ENCODE data around the gene GALNT8.

Gene GALNT8

DNA sequence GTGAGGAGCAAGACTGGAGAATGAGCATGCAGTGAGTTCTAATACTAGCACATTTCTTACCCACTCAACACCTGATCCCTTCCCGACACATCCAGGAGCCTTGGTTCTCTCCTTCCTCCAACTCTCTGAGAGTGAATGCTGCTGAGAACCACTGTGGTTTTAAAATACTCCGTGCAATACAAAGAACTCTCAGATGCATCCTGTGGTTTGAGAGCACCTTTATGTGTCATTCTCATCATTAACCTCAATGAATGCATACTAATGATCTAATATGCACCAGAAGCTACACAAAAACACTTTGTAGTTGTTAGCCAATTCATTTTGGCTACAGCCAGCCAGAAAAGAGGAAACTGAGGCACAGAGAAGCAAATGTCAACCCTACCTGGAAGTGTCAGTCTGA lies 87.6 kb downstream of the GALNT8 start:
- no peak for TF ChIP-seq SIN3A (IDR thresholded peaks at IDR 0.05; ENCODE audit: borderline replicate concordance, insufficient read depth, low read length)
- no peak for TF ChIP-seq TAF1 (IDR thresholded peaks at IDR 0.05; ENCODE audit: borderline replicate concordance, insufficient read depth, low read length)
- no peak for TF ChIP-seq POLR2AphosphoS5 (IDR thresholded peaks at IDR 0.05; ENCODE audit: low read depth, low read length)
- TF ChIP-seq, protein P1, sequence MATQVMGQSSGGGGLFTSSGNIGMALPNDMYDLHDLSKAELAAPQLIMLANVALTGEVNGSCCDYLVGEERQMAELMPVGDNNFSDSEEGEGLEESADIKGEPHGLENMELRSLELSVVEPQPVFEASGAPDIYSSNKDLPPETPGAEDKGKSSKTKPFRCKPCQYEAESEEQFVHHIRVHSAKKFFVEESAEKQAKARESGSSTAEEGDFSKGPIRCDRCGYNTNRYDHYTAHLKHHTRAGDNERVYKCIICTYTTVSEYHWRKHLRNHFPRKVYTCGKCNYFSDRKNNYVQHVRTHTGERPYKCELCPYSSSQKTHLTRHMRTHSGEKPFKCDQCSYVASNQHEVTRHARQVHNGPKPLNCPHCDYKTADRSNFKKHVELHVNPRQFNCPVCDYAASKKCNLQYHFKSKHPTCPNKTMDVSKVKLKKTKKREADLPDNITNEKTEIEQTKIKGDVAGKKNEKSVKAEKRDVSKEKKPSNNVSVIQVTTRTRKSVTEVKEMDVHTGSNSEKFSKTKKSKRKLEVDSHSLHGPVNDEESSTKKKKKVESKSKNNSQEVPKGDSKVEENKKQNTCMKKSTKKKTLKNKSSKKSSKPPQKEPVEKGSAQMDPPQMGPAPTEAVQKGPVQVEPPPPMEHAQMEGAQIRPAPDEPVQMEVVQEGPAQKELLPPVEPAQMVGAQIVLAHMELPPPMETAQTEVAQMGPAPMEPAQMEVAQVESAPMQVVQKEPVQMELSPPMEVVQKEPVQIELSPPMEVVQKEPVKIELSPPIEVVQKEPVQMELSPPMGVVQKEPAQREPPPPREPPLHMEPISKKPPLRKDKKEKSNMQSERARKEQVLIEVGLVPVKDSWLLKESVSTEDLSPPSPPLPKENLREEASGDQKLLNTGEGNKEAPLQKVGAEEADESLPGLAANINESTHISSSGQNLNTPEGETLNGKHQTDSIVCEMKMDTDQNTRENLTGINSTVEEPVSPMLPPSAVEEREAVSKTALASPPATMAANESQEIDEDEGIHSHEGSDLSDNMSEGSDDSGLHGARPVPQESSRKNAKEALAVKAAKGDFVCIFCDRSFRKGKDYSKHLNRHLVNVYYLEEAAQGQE (IDR thresholded peaks at IDR 0.05; ENCODE audit: insufficient read depth in 1 of 2, low read depth in 2 of 2, low read length in 2 of 2) = no peak
- TF ChIP-seq FOXP2 (optimal IDR thresholded peaks at IDR 0.05; ENCODE audit: borderline replicate concordance, extremely low read depth, extremely low read length, insufficient read depth) = no peak

DNA sequence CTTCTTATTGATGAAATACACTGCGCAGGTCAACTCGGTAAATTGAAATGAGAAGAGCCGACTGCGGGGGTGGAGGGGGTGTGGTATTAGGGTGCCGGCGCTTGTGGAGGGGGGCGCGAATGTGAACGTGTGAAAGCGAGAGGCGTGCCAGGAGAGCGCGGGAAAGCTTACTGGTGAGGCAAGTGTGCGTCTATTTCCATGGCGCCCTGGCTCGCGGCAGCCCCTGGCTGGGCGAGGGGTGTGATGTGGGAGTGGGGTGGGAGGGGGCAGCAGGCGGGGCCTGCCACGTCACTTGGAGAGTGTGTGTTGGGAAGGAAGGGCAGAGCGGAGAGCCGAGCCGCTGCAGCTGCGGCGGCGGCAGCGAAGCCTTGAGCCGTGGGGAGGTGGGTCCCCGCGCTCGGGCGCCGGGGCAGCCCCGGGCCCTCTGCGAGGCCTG lies 88.8 kb downstream of the GALNT8 start:
- TF ChIP-seq TAF1 (IDR thresholded peaks at IDR 0.05; ENCODE audit: borderline replicate concordance, insufficient read depth, low read length) (no peak), FOXP2 (optimal IDR thresholded peaks at IDR 0.05; ENCODE audit: borderline replicate concordance, extremely low read depth, extremely low read length, insufficient read depth) (no peak), SIN3A (IDR thresholded peaks at IDR 0.05; ENCODE audit: borderline replicate concordance, insufficient read depth, low read length) (no peak), POLR2AphosphoS5 (IDR thresholded peaks at IDR 0.05; ENCODE audit: low read depth, low read length) (no peak)
- TF ChIP-seq, protein P1 (IDR thresholded peaks at IDR 0.05; ENCODE audit: insufficient read depth in 1 of 2, low read depth in 2 of 2, low read length in 2 of 2) = no peak

DNA sequence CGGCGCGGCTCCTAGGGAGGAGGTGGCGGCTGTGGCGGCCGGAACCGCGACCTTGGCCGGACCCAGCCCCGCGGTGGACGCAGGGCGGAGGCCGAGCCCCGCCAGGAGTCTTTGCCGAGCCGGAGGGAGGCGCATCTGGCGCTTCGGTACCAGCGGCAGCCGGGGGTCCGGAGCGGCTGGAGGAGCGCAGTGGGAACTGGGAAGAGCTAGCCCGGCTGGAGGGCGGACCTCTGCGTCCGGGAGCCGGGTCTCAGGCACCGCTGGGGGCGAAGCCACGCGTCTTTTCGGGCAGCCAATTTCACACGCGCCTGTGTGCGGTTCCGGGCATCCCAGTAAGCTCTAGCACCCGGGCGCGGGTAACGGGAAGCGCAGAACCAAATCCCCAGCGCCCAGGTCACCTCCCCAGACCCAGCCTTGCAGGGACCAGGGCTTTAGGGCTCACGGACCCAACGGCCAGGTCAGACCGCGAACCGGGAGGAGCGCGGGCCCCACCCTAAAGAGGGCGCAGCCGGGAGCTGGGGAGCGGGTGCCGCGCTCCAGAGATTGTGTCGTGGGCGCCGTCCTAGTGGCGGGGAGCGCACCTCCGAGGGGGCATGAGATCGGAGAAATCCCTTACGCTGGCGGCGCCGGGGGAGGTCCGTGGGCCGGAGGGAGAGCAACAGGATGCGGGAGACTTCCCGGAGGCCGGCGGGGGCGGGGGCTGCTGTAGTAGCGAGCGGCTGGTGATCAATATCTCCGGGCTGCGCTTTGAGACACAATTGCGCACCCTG lies 89.4 kb downstream of the GALNT8 start:
- TF ChIP-seq TAF1 (IDR thresholded peaks at IDR 0.05; ENCODE audit: borderline replicate concordance, insufficient read depth, low read length) (no peak), FOXP2 (optimal IDR thresholded peaks at IDR 0.05; ENCODE audit: borderline replicate concordance, extremely low read depth, extremely low read length, insufficient read depth) (no peak), POLR2AphosphoS5 (IDR thresholded peaks at IDR 0.05; ENCODE audit: low read depth, low read length) (no peak), SIN3A (IDR thresholded peaks at IDR 0.05; ENCODE audit: borderline replicate concordance, insufficient read depth, low read length) (no peak)
- TF ChIP-seq, protein P1 (IDR thresholded peaks at IDR 0.05; ENCODE audit: insufficient read depth in 1 of 2, low read depth in 2 of 2, low read length in 2 of 2) = no peak

DNA sequence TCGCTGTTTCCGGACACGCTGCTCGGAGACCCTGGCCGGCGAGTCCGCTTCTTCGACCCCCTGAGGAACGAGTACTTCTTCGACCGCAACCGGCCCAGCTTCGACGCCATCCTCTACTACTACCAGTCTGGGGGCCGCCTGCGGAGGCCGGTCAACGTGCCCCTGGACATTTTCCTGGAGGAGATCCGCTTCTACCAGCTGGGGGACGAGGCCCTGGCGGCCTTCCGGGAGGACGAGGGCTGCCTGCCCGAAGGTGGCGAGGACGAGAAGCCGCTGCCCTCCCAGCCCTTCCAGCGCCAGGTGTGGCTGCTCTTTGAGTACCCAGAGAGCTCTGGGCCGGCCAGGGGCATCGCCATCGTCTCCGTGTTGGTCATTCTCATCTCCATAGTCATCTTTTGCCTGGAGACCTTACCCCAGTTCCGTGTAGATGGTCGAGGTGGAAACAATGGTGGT lies 90.0 kb downstream of the GALNT8 start:
- no peak for TF ChIP-seq POLR2AphosphoS5 (IDR thresholded peaks at IDR 0.05; ENCODE audit: low read depth, low read length)
- no peak for TF ChIP-seq SIN3A (IDR thresholded peaks at IDR 0.05; ENCODE audit: borderline replicate concordance, insufficient read depth, low read length)
- TF ChIP-seq FOXP2 (optimal IDR thresholded peaks at IDR 0.05; ENCODE audit: borderline replicate concordance, extremely low read depth, extremely low read length, insufficient read depth) = no peak
- TF ChIP-seq TAF1 (IDR thresholded peaks at IDR 0.05; ENCODE audit: borderline replicate concordance, insufficient read depth, low read length) = no peak
- TF ChIP-seq, protein P1 (IDR thresholded peaks at IDR 0.05; ENCODE audit: insufficient read depth in 1 of 2, low read depth in 2 of 2, low read length in 2 of 2) = no peak

Data from PFSK-1 (cell line).